GM18517 (cell line): ENCODE results near the gene ARSK.
A peak's percentile ranks its signal among the peaks of the same experiment; 100 is the strongest.
"Not testable (repeated sequence)": the region's sequence is repeated elsewhere in the genome, so short reads cannot be mapped to it uniquely, and the experiment has no call there.

Source experiments
- ATAC-seq: cut with Tn5 transposase; IDR thresholded peaks from one replicate; pipeline ENCODE4 v1.9.1; 2021; ENCODE audit warnings: mild to moderate bottlenecking, moderate library complexity; ENCODE audit not compliant: unreplicated experiment

The ARSK gene

GRCh38 chr5:95646226-95646568, 91.3 kb downstream of the ARSK start:
- not testable (repeated sequence) for ATAC-seq

GRCh38 chr5:95646569-95647431, 91.9 kb downstream of the ARSK start, which contains the start of gene RFESD:
Gene RFESD, plus strand, starts transcription at chr5:95646777. Its CDS starts 5,495 bp downstream, at chr5:95652272.
- ATAC-seq, result peak; percentile 94

- ATAC-seq, result no peak
Observed at GRCh38 chr5:95647886-95648860, 93.3 kb downstream of the ARSK start.

- no peak for ATAC-seq
Observed at GRCh38 chr5:95649274-95649673, 94.4 kb downstream of the ARSK start.

GRCh38 chr5:95649842-95650620, 95.1 kb downstream of the ARSK start:
- ATAC-seq, result no peak

GRCh38 chr5:95652849-95653248, 97.9 kb downstream of the ARSK start:
- no peak for ATAC-seq

- no peak for ATAC-seq
Observed at GRCh38 chr5:95654196-95654595, 99.3 kb downstream of the ARSK start.
